T47D (cell line): ENCODE measurements around the gene PDE1A.
A peak's percentile ranks its signal among the peaks of the same experiment; 100 is the strongest.
"Not testable (repeated sequence)": the region's sequence is repeated elsewhere in the genome, so short reads cannot be mapped to it uniquely, and the experiment has no call there.

ENCODE experiments used
- DNase-seq, 2 experiments: peaks; one replicate each; pipeline versions ENCODE4 v3.0.0 to v3.0.0-alpha.2; 2011 to 2012; ENCODE audit warnings: low read depth in 1 of 2, low spot score in 1 of 2
- JUND ChIP-seq: IDR thresholded peaks from 2 replicates; pipeline ENCODE4 v1.6.1; 2012; ENCODE audit warnings: low read depth
- in situ Hi-C: cut with HindIII; loops from 2 replicates; pipeline ENCODE4 v1.10.0; 2016; ENCODE audit warnings: low sequenced_read_pairs, low pct_unique_long_range_greater_than_20kb

PDE1A gene

DNA sequence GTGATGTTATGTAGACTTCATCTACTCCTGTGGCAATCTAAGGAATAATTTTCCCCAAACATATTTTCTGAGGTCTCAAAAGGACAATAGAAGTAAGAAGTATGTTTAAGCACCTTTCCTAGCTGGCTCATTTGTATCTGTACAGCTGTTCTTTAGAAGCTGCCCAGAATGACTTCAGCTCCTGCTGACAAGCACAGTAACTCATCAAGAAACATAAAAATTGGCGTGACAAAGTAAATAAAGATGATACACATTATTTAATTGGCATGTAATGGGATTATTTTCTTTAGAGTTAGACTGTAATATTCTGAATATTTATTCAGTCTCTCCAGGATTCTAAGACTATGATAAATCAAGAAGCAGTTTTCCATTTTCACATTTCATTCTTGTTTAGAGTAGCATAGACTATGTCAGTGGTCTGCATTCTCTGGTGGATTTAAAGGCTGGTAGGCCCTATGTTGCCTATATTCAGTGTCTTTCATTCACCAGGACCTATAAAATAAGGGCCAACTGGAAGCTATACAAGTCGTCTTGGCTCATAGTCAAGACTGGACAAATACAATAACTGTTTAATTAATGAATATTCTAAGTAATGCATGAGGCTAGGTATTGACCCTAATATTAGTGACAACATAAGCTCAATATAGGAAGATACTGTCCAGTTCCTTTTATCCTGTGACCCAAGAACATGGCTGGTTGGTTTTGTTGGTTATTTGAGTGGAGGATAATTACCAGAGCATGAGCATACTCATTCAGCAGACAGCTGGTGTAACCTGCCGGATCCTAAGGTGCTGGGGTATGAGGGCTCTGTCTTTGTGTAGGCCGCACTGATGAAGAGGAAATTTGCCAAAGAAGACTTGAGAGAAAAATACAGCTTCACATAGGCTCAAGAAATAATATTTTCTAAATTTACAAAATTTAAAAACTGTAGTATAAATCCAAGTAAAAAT, 107.0 kb downstream of the PDE1A start:
- TF ChIP-seq JUND, result no peak
- DNase-seq, result no peak
- in situ Hi-C loops, result no loop called here

DNA sequence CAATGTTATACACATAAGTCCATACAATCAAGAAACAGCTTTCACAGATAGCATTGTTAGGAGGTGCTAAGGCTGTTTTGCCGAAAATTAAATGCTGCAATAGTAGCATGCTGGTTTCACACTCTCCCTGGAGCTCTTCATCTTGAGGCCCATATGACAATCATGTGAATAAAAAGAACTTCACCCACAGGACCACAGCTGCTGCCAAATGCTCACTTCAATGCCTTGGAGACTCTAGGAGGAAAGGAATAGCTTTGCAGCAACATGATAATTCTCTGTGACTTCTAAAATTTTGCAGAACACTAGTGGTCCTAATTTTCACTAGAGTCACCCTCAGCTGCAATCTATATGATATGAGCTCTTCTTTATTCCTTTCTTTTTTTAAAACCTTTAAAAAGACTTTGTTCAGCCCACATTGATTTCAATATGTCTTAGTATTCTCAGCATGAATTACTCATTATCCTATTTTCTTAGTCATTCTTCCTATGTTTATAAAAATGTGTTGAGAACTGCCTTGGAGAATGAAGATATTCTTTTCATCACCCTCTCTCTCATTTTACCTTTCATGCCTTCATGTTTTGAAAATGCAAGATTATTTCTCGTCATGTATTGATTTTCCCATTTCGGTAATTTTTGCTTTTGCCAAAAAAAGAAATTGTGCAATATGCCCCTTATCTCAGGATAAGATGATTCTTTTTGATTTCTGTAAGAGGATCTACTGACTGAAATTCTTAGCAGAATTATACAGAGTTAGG, 108.2 kb downstream of the PDE1A start:
- no peak for TF ChIP-seq JUND
- no peak for DNase-seq
- in situ Hi-C loops, result no loop called here

DNA sequence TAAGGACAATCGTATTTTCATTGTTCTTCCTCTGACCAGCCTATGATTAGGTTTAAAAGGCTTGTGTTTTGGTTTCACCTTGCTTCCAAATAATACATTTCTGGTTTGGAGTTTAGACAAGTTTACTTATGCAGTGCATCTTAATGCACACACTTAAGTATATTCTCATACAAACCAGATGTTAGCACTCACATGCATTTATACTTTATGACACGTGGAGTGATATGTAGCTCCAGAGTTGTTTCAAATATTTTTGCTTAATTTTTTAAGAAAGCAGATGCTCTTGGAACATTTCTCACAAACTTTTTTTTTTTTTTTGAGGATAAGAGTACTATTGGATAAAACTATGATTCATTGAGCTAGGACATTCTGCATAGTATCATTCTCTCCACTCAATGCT, 109.9 kb downstream of the PDE1A start:
- in situ Hi-C loops, result no loop called here

DNA sequence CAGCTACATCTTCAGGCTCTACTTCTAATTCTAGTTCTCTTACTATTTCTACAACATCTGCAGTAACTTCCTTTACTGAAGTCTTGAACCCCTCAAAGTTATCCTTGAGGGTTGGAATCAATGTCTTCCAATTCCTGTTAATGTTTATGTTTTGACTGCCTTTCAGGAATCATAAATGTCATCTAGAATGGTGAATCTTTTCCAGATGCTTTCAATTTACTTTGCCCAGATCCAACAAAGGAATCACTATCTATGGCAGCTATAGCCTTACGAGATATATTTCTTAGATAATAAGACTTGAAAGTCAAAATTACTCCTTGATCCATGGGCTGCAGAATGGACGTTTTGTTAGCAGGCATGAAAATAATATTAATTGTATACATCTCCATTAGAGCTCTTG, 123.9 kb downstream of the PDE1A start:
- no peak for TF ChIP-seq JUND
- in situ Hi-C loops, result no loop called here
- no peak for DNase-seq

More for the DNA sequence above, 109.9 kb downstream of the PDE1A start:
- DNase-seq, result no peak
- TF ChIP-seq JUND, result no peak

DNA sequence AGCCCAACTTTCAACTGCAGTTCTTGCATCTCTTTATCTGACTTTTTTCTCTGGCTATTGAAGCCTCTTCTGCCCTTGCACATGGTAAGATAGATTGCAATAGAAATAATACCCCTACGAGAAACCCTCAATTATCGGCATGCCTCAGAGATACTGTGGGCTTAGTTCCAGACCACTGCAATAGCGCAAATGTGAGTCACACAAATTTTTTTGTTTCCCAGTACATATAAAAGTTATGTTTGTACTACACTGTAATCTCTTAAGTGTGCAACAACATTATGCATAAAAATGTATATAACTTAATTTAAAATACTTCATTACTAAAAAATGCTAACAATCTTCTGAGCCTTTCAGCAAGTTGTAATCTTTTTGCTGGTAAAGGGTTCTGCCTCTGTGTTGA, 124.7 kb downstream of the PDE1A start:
- in situ Hi-C loops, result no loop called here
- no peak for DNase-seq
- no peak for TF ChIP-seq JUND

DNA sequence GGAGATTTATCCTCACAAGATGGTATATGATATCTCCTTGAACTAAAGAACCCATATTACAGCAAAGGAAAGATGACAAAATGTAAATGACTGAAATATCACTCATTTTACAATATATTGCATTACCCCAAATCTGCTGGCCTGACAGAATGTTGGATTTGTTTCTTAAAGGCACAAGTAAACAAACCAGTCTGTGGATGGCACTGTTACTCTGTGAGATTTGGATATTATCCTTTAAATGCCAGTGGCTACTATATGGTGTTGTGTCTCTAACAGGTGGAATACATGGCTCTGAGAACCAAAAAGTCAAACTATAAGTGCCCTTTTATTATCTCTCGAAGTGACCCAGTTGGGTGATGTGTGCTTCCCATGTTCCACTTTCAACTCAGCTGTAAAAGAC, 125.7 kb downstream of the PDE1A start:
- TF ChIP-seq JUND, result no peak
- in situ Hi-C loops, result no loop called here
- peak in 1 of 2 experiments; percentile 4 for DNase-seq

DNA sequence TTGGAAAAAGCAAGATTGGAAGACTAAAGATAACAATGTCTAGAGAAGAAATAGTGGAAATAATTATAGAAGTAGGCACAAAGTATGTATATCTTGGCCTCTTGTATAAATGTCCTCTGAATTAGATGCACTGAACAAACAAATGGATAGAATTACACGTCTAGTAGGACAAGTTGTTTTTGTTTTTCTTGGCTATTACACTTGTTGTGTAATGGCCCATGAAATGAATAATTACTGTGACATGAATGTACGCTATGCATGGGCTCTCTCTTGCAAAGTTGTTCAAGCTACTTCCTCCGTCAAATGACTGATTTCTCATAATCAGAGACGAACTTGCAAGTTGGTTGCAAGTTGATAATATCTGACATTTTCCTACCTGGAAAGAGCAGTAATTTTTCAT, 126.2 kb downstream of the PDE1A start:
- no peak for TF ChIP-seq JUND
- in situ Hi-C loops, result no loop called here
- no peak for DNase-seq

DNA sequence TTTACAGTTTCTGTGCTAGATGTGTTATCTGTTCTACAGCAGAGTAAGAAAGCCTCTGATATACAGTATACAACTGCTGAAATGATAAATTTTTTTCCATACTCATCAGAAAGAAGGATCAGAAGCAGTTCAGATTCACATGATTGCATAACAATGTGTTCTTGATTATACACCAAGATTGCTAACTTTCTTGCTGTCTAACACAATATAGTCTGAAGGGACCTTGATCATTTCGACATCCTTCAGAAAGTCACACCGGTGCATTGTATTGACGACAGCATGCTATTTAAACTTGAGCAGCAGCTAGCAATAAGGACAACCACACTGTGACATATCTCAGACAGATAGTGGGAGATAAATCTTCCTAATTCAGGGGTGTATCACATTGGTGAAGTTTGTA, 127.2 kb downstream of the PDE1A start:
- TF ChIP-seq JUND, result no peak
- in situ Hi-C loops, result no loop called here
- no peak for DNase-seq

DNA sequence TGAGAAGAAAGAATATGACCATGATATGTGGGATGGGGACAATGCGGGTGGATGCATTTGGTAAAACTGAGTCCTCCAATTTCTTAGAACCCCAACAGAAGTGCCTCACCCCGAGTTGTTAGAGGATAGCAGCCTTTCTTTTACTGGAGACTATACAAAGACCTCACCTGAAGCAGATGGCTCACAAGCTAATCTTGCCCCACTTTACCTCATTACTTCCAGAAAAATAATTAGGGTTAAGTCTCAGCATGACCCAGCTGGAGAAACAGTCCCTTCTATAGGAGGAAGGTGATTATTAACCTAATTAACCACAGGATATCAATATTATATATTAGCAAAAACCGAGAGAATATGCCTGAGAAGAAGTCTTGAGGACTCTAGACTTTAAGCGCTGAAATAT, 128.4 kb downstream of the PDE1A start:
- no peak for TF ChIP-seq JUND
- in situ Hi-C loops, result no loop called here
- DNase-seq, result no peak

DNA sequence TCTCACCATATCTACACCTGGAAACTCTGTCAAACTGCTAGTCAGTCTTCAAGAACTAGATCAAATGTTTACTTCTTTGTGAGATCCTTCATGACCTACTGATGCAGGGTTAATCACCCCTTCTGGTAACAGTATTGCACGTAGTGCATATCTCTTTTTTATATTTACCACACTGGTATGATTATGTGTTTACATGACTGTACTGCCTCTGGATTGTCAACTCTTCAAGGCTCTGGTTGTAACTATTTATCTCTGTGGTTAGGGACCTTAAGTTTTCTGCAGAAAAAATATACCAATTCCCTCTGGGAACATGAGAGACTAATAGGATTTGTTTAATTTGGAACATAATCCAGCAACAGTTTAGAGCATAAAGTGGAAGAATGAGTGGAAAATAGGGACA, 135.5 kb downstream of the PDE1A start:
- in situ Hi-C loops, result no loop called here
- no peak for TF ChIP-seq JUND
- no peak for DNase-seq

DNA sequence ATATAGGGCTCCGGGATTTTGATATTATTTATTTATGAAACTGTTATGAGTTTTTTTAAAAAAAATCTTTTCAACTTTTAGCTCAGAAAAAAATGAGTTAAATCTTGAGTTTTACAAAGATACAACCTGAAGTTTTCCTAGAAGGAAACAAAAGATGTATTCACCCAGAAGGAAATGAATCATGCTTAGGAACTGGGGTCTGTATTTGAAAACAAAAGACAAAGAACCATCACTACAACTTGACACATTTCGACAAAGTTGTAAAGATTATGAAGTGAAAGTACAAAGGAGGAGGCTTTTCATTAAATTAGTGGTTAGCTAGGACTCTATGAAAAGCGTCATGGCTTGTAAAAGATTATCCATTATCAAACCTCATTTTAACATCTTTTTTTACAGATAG, 143.3 kb downstream of the PDE1A start:
- no peak for TF ChIP-seq JUND
- in situ Hi-C loops, result no loop called here
- DNase-seq, result no peak

DNA sequence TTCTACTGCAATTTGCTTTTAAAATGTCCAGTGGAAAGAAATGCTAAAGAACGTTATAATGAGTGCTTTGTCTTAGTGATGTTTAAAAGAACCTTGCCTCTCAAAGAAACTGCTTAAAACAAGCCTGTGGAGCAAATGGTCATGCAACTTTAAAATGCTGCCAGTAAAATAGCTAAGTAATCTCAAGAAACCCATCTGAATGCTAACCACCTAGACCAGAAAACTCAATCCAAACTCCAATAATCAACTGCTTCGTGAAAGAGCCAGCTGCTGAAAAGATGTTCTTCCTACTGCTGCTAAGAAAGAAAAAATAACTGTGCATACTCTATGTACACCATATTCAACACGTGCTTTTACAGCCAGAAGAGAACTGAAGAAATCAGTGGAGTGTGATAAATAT, 145.6 kb downstream of the PDE1A start:
- no peak for DNase-seq
- in situ Hi-C loops, result no loop called here
- no peak for TF ChIP-seq JUND

DNA sequence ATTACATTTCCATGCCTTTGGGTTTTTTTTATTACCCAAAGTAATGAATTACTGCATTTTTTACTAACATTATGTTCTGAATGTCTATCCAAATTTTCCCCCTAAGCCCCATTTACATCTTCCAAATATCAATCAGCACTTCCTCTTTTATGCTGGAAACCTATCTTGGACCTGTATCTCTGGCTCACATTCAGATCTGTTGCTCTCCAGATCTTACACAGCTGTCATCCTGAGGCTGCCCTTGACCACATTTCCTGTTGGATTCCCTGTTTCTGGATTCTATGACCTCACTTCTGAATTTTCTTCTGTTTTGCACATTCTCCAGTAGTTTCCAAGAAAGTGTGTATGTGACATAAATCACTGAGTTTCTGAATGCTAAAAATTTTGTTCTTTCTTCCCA, 146.7 kb downstream of the PDE1A start:
- in situ Hi-C loops, result no loop called here
- no peak for TF ChIP-seq JUND
- no peak for DNase-seq

DNA sequence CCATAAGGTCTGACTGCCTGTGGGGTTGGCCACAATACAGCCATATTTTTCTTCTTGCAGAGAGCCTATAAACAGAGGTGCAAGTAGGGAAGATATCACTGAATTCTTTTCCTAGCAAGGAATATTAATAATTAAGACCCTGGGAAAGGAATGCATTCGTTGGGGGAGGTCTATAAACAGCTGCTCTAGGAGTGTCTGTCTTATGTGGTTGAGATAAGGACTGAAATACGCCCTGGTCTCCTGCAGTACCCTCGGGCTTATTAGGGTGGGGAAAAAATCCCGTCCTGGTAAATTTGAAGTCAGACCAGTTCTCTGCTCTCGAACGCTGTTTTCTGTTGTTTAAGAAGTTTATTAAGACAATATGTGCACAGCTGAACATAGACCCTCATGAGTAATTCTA, 150.2 kb downstream of the PDE1A start:
- in situ Hi-C loops, DNase-seq: not testable (repeated sequence)
